A673 (cell line): Measurements from ENCODE around the gene NGEF.

Source experiments
- EZH2 ChIP-seq: fragments of 200-600 bp; sonication (generic); IDR thresholded peaks from 2 replicates; pipeline ENCODE4 v1.6.1; 2017; ENCODE audit warnings: borderline replicate concordance, low read depth, mild to moderate bottlenecking, mixed read lengths, antibody characterized with exemption, low read length; ENCODE audit not compliant: poor library complexity, severe bottlenecking
- TF ChIP-seq, protein P1 (sequence below): fragments of 300-800, 200-600 bp; sonication (generic); conservative IDR thresholded peaks from 2 replicates; pipeline ENCODE4 v1.5.1; 2017; ENCODE audit warnings: low read depth, mild to moderate bottlenecking, antibody characterized with exemption, low read length, moderate library complexity, mixed read lengths

GRCh38 chr2:232870766-232871371, 142.2 kb downstream of the NGEF start:
- TF ChIP-seq, protein P1, sequence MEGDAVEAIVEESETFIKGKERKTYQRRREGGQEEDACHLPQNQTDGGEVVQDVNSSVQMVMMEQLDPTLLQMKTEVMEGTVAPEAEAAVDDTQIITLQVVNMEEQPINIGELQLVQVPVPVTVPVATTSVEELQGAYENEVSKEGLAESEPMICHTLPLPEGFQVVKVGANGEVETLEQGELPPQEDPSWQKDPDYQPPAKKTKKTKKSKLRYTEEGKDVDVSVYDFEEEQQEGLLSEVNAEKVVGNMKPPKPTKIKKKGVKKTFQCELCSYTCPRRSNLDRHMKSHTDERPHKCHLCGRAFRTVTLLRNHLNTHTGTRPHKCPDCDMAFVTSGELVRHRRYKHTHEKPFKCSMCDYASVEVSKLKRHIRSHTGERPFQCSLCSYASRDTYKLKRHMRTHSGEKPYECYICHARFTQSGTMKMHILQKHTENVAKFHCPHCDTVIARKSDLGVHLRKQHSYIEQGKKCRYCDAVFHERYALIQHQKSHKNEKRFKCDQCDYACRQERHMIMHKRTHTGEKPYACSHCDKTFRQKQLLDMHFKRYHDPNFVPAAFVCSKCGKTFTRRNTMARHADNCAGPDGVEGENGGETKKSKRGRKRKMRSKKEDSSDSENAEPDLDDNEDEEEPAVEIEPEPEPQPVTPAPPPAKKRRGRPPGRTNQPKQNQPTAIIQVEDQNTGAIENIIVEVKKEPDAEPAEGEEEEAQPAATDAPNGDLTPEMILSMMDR, result no peak
- TF ChIP-seq EZH2, result no peak
